ENCODE measurements around the gene ARHGEF28.

ARHGEF28 gene

DNA sequence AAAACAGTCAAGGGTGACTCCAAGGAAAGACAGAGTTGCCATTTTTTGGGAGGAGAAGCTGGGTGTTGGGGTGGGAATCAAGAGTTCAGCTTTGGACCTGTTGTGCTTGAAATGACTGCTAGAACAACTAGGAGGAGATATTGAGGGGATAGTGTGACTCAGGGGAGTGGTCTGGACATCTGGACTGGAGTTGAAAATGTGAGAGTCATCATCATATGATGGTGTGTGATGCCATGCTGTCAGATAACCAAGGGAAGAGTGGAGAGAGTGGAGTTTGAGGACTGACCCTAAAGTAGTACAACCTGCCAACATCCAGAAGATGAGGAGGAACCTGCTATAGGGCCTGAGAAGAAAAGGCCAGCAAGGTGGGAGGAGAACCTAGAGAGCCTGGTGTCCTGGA lies 199.7 kb downstream of the ARHGEF28 start:
- DNase-seq: no peak

DNA sequence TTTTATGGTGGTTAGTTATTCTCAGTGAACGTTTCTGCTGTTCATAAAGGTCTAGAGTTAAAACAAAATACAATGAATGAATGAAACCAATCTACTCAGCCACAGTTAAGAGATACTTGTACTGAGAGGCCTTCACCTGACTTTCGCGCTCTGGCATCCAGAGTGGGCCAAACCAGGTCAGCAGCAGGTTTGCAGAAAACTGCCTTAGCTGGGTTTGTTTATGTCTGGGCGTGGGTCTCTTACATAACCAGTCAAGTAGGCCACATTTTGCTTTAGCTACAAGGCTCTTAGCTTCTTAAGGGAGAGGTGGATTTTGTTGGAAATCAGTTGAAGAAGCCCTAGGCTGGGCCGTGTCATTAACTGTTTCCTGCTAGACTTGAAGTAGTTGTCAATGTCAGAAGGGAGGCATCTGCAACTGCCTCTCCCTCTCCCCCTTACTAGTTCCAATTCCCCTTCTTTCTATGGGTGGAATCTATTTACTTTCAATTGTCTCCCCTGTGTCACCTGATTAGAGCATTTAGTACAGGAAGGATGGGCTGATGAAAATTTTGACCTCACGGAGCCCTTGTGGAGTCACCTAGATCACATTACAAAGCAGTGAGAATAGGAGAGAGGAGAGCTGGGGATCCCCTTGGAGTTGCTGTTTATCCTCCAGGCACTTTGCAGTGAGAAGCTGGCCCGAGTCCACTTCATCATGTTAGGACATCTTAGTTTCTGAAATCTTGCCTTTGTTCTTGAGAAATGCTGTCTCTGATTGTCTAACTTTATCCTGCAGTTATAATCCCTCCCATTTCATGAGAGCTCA lies 200.5 kb downstream of the ARHGEF28 start:
- DNase-seq: no peak

DNA sequence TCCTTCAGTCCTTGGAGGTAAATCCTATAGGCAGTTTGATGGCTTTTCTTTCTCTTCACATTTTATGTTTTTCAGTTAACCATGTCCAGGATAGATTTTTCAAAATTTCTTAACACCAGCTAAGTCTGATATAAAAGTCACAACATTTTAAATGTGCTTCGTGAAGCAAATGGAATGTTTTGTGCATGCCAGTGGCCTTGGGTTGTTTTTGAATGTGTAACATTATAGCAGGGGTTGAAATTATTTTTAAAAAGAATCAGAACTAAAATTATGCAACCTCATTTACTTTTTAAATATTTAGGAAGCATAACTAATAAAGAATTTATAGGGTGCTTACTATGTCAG lies 201.1 kb downstream of the ARHGEF28 start:
- DNase-seq: no peak

DNA sequence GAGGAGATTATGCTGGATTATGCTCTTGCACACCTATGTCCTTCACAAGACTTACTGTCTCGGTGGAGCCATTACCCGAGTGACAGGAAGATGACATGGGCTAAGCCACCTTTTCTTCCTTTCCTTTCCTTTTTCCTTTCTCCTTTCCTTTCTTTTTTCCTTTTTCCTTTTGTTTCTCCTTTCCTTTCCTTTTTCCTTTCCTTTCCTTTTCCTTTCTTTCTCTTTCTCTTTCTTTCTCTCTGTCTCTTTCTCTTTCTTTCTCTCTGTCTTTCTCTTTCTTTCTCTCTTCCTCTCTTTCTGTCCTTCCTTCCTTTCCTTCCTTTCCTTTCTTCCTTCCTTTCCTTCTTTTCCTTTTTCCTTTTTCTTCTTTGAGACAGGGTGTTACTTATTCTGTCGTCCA lies 202.5 kb downstream of the ARHGEF28 start:
- DNase-seq: no peak

DNA sequence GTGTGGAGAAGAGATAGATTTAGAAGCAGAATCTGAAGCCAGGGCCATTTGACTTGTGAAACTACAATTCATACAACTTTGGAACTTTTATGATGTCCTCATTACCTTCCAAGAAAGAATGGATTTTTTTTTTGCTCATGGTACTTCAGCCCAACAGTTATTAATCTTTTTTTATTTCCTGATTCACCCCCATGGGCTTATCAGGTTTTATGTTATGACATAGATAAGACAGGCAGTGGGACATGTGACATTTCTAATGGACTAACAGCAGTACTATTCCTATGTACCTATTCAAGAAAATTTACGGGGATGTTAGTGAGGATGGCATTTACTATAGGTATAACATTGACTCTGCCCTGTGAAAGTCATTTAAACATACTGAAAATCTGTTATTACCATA lies 204.7 kb downstream of the ARHGEF28 start:
- DNase-seq: no peak

DNA sequence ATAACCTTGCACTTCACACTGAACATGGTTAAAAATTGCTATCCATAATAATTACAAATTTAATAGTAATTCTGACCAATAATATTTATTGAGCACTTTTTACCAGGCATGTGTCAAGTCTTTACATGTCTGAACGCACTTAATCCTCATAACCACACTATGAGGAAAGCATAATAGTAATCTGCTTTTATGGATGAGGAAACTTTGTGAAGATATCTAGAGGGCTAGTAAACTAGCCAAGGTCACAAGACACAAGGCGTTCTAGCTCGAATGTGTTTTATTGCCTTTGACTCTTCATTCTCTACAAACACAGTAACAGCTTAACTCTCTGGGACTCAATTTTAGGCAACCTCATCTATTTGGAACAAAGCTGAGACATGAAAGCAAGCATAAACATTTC lies 205.1 kb downstream of the ARHGEF28 start:
- no peak for DNase-seq

DNA sequence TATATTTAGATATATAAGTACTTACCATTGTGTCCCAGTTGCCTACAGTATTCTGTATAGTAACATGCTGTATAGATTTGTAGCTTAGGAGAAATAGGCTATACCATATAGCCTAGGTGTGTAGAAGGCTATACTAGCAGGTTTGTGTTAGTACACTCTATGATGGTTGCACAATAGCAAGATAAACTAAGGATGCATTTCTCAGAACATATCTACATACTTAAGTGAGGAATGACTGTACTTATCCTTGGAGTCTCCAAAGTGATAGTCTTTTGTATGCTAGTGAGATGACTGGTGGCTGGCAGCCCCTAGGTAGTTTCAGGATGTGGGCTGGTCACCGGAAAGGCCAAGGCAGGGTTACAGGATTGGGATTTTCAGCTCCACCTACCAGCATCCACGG lies 208.7 kb downstream of the ARHGEF28 start:
- DNase-seq: no peak

DNA sequence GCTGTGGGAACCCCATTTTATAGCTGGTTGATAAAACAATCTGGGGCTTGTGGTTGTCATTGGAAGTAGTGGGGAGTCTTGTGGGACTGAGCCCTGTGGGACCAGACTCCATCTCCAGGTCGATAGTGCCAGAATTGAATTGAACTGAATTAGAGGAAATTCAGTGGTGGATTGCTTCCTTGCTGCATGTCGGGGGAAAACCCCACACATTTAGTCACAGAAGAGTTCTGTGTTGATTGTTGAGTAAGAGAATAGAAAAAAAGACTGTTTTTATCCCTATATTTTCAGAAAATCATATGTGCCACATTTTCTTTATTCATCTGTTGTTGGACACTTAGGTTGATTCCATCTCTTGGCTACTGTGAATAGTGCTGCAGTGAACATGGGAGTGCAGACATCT lies 209.7 kb downstream of the ARHGEF28 start:
- DNase-seq: no peak

DNA sequence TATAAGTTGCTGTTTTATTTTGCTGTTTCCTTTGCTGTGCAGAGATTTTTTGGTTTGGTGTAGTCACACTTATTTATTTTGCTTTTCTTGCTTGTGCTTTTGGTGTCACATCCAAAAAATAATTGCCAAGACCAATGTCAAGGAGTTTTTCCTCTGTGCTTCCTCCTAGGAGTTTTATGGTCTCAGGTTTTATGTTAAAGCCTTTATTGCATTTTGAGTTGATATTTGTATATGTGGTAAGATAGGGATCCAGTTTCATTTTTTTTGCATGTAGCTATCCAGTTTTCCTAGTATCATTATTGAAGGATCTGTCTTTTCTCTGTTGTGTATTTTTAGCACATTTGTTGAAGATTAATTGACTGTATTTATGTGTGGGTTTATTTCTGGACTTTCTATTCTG lies 210.6 kb downstream of the ARHGEF28 start:
- DNase-seq: no peak

DNA sequence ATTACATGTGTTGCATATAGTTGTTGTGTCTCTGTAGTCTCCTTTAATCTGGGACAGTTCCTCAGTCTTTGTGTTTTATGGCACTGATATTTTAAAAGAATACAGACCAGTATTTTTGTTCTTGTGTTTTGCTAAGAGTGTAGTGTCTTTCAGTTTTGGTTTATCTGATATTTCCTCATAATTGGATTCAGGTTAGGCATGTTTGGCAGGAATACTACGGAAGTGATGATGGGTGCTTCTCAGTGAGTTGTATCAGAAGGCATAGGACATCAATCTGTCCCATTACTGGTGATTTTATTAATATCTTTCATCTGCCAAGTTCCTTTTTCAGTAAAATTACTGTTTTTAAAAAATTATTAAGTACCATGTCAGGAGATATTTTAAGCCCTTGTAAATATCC lies 212.9 kb downstream of the ARHGEF28 start:
- DNase-seq: no peak

DNA sequence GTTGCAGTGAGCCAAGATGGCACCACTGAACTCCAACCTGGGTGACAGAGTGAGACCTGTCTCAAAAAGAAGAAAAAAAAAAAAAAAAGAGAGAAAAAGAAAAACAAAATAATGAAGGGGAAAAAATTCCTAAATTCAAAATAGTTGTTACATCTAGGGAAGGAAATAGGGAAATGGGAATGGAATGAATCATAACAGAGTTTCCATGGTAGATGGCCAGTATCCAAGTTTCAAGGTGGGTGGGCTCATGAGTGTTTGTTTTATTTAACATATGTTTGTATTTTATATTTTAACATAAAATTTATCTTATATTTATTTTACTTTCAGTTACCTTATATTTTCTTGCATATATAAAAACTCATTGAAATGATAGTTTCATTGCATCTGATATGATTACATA lies 215.6 kb downstream of the ARHGEF28 start:
- no peak for DNase-seq

DNA sequence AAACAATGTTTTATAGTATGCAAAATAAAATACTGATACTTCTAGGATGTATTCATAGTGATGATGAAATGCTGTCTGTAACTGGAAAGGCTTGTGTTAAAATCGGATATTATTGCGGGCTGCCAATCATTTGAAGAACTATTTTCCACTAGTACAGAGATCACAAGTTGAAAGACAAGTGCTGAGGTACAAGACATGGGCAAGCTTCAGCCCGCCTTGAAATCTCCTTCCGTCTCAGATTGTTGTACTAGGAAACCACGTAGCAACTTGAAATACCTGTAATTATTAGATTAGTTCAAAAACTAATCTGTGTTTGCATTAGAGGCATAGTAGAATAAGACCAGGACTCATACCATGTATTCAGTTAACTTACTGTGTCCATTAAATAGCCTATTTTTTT lies 218.2 kb downstream of the ARHGEF28 start:
- DNase-seq: no peak

DNA sequence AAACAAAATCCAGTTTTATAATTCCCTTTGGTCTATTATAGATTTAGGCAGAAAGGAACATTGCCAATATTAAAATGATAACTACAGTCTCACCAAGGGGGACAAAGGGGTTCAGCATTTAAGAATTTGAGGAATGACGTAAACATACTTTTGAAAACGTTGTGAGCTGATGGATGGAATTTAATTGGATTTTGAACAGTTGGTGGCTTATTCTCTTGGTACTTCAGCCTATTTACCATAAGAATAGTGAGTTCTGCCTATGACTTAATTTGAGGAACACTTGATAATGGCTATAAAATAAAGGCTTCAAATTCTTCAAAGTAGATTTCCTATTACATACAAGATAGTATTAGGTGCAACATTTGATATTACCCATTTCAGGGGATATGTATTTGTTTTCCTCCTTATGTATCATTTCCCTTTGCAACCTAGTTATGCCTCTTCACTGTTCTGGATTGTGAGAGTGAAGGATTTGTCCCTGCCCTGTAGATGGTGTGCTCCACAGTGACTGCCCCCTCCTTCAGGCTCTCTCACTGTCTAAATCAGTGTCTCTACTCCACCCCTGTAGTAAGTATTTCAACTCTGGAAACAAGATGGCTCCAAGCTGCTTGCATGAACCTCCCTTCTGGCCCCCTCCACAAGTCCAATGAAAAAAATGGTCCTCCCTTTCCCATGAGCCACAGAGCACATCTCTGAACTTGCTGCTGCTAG lies 225.6 kb downstream of the ARHGEF28 start:
- no peak for DNase-seq

DNA sequence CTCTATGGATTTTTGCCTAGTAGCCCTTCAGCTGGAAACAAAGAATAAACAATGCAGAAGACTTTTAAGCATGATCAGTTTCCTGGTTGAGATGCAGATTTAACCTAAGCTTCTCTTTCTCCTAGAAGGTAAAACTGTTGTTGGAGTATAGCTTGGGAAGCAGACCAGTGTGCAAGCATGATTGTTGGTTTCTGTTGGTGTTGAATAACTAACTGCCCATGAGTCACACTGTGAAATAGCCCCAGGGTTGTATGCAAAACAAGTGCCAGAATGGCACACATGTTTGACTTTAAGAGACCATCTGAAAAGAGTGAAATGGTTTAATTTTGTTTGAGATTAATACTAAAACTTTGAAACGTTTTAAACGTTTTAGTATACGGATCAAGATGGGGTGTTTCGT lies 227.1 kb downstream of the ARHGEF28 start:
- DNase-seq: no peak

DNA sequence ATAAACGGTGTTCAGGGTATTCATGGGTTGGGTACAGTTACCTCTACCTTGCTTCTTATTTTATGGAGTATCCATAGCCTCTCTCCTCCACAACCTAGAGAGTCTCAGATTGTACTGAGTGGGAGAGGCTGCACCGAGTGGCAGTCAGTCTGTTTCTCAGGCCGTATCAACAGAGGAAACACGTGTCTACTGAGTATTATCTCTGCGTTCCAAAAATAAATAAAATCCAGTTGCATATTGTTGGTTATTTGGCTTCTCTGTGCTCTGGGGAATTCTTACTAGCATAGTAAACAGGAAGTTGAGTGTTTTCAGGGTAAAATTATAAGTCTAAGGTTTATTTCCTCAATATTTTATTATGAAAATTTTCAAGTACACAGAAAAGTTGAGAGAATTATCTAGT lies 231.0 kb downstream of the ARHGEF28 start:
- no peak for DNase-seq

DNA sequence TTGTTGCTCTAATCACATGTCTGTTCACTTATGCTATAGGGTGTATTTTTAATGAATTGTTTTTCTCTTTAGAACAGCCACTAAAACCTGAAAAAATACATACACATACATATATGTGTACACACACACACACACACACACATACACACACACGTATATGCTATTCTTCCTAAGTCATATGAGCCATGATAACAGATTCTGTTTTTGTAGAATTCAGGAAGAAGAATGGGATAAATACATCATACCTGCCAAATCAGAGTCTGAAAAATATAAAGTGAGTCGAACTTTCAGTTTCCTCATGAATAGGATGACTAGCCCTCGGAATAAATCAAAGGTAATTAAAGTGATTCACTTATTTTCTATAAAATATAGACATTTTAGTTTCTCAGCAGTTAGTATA lies 231.4 kb downstream of the ARHGEF28 start:
- no peak for DNase-seq

DNA sequence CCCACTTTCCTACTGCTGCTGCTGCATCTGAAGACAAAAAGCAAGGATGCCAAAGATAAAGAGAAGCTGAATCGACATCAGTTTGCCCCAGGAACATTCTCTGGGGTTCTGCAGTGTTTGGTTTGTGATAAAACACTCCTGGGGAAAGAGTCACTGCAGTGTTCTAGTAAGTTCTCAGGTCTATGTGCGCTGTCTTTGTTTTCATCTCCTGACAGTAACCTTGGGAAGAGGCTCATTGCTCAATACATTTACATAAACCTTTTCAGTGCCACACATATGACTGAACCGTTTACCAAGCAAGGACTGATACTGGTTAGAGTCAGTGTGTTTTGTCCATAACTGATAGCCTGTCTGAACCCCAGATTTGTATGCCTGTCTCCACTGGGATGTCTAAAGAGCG lies 232.1 kb downstream of the ARHGEF28 start:
- no peak for DNase-seq

DNA sequence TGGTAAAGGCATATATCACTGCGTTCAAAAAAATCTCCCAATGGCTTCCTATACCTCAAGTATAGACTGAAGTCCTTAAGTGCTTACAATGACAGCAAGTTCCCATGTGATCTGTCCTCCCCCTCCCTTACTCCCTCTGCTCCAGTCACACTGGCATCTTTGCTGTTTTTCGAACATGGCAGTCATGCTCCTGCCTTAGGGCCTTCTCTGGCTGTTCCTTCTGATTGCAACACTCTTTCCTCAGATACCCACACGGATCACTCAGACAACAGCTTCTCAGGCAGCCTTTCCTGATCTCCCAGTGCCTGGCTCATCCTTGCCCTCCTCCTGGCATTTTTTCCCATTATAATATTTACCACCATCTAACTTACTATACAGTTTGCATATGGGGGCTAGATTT lies 232.8 kb downstream of the ARHGEF28 start:
- DNase-seq: no peak

DNA sequence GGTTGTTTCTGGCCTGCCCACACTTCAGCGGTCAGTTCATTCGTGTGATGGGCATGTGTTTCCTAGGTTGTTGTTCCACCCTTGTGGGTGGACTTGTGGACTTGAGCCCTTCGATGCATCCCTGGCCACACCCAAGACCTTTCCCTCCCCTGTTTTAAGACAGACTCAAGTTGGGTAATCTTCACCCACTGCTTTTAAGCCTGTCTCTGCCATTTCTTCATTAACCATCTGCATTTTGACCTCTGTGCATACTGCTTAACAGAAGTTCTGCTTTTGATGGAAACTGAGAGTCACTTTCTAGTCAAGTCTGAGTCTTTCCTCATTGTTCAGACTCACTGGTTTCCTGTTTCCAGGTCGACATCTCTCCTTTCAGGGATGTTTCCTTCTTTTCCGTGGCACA lies 233.7 kb downstream of the ARHGEF28 start:
- DNase-seq: no peak

DNA sequence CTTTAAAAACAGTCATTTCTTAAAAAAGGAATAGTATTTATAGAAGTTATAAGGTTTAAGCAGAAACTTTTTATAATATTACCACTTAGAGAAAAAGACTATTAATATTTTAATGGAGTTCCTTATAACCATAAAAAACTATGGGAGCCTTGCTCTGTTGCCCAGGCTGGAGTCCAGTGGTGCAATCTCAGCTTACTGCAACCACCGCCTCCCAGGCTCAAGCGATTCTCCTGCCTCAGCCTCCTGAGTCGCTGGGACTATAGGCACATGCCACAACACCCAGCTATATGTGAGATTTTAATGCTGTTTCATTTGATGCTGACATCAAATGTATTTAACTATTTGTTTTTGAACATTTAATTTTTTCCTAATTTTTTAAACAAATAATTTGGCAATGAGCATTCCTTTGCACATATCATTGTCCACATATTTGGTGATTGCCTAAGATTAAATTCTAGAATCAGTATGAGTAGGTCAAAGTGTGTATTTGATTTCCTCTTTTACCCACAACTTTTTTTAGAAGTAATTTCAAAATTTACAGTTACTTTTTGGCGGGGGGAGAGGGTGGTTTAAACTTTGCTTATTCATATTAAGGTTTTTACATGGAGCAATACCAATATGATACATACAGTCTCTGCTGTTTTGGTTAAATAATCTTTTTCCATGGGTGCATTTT lies 235.5 kb downstream of the ARHGEF28 start:
- DNase-seq: no peak

DNA sequence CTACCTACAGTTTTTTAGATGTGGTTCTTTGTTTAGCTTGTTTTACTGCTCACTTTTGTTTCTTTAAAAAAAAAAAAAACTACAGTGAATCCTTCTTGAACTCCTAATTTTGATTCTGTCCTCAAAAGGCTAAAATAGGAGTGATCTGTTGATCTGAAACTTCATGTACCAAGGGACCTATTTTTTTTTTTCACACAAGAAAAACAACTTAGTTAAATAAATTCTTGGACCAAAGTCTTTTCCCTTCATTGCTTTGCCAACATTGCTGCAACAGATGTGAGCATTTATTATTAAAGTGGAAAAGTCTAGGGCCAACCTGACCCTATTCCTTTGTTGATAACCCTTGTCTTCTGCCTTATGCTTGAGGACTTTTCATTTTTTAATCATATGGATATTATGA lies 236.8 kb downstream of the ARHGEF28 start:
- DNase-seq: no peak

DNA sequence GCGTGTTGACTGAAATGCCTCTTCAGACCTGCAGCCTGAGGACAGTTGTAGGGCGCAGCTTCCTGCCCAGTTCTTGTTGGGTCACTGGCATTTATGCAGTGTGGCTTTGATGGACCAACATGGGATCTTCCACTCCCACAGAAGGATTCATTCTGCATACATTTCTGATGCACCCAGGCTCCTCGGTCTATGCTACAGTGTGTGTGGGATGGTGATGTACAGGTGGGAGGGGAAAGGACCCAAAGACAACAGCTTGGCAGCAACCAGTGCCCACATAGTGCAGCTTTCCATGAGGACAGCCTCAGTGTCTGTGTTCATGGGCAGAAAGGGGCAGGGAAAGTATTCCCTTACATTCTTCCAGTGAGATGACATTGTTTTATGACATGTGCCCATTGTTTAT lies 237.9 kb downstream of the ARHGEF28 start:
- DNase-seq: no peak

DNA sequence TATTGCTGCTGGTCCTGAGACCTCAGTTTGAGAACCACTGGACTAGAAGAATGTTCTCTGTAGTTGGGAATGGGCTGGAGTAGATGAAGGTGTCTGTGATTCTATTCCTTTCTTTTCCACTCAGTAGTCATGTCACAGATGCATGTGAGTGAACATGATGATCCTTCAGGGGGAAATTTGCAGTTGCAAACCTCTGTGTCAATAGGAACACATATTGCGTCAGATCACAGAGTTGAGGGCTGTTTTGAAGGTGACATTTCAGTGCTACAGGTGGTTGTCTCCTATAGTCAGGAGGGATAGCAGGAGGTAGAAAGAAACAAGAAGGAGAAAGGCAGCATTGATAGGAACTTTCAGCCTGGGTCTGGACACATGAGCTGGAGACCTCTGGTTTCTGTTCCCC lies 239.3 kb downstream of the ARHGEF28 start:
- no peak for DNase-seq

Measured in effector CD4-positive, alpha-beta T cell (primary cell).